DOHH2 (cell line): ENCODE data around the gene MYO5C.

Source experiments
- H3F3A ChIP-seq: fragments of 200-600 bp; sonication (generic), shearing (Covaris generic); 2 replicates; pipeline ENCODE4 v1.6.0; 2016; ENCODE audit warnings: antibody characterized with exemption, mild to moderate bottlenecking; ENCODE audit not compliant: control insufficient read depth, insufficient read depth
- H3K27ac ChIP-seq: fragments of 200-600 bp; sonication (generic); 2 replicates; pipeline ENCODE4 v1.5.1; 2014; ENCODE audit warnings: low read depth, mild to moderate bottlenecking, low read length, moderate library complexity
- H3K27me3 ChIP-seq: fragments of 200-600 bp; sonication (generic); 2 replicates; pipeline ENCODE4 v1.6.1; 2014; ENCODE audit warnings: mild to moderate bottlenecking, low read length, mixed read lengths; ENCODE audit not compliant: control insufficient read depth
- H3K36me3 ChIP-seq: fragments of 200-600 bp; sonication (generic); 2 replicates; pipeline ENCODE4 v1.6.1; 2014; ENCODE audit warnings: mild to moderate bottlenecking, low read length, moderate library complexity, mixed read lengths; ENCODE audit not compliant: control insufficient read depth
- H3K4me1 ChIP-seq: fragments of 200-600 bp; sonication (generic); 2 replicates; pipeline ENCODE4 v1.6.1; 2014; ENCODE audit warnings: mild to moderate bottlenecking, low read length, mixed read lengths; ENCODE audit not compliant: control insufficient read depth
- H3K4me2 ChIP-seq: fragments of 200-600 bp; sonication (generic); 2 replicates; pipeline ENCODE4 v1.6.0; 2014; ENCODE audit warnings: mild to moderate bottlenecking, low read length, moderate library complexity
- H3K4me3 ChIP-seq: fragments of 200-600 bp; sonication (generic); 2 replicates; pipeline ENCODE4 v1.5.1; 2014; ENCODE audit warnings: mild to moderate bottlenecking, low read length, mixed read lengths
- H3K79me2 ChIP-seq: fragments of 200-600 bp; sonication (generic); 2 replicates; pipeline ENCODE4 v1.6.1; 2014; ENCODE audit warnings: mild to moderate bottlenecking, low read length, mixed read lengths; ENCODE audit not compliant: control insufficient read depth
- H3K9me2 ChIP-seq: fragments of 200-600 bp; sonication (generic); replicated peaks from 2 replicates; pipeline ENCODE4 v1.6.1; 2014; ENCODE audit warnings: mild to moderate bottlenecking, low read length, mixed read lengths; ENCODE audit not compliant: control insufficient read depth
- H3K9me3 ChIP-seq: fragments of 200-600 bp; sonication (generic); 2 replicates; pipeline ENCODE4 v1.6.1; 2014; ENCODE audit warnings: antibody characterized with exemption, low read length, mixed read lengths; ENCODE audit not compliant: control insufficient read depth, insufficient read depth
- H4K20me1 ChIP-seq: fragments of 200-600 bp; sonication (generic); 2 replicates; pipeline ENCODE4 v1.6.0; 2014; ENCODE audit warnings: low read depth, mild to moderate bottlenecking, antibody characterized with exemption, low read length, moderate library complexity; ENCODE audit not compliant: control insufficient read depth, insufficient read depth
- EZH2phosphoT487 ChIP-seq: fragments of 200-600 bp; sonication (generic); IDR thresholded peaks from 2 replicates; pipeline ENCODE4 v1.6.1; 2017; ENCODE audit warnings: borderline replicate concordance, mild to moderate bottlenecking, antibody characterized with exemption, low read length, moderate library complexity, mixed read lengths
- TF ChIP-seq, protein P1 (sequence below): fragments of 200-600 bp; sonication (generic); IDR thresholded peaks from one replicate; pipeline ENCODE4 v1.5.1; 2014; ENCODE audit warnings: antibody characterized with exemption, mild to moderate bottlenecking, low read depth, low read length; ENCODE audit not compliant: poor library complexity, severe bottlenecking

The MYO5C gene

DNA sequence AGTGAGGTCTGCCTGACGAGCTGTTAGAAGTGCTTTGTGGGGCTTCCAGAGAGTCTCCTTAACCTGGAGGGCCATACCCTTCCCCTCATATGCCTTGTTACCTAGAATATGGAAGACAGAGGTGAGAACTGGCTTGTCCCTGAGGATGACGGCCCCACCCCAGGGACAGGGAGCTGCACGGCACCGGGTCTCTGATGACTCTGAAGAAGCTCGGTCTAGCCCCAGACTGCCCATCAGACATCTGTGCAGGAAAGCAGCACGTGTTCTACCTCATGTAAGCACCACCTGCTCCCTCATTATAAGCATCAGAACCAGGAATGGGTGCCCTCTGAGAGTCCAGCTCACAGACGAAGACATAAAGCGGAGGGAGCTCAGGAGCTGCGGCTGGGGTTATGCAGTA, 18.0 kb downstream of the MYO5C start:
- H3K9me3 ChIP-seq = no peaks in the 10 kb centered on the region
- H3K4me3 ChIP-seq = no peak overlapping the region
- H4K20me1 ChIP-seq = no peaks in the 10 kb centered on the region
- no peaks in the 10 kb centered on the region for H3K79me2 ChIP-seq
- H3K4me1 ChIP-seq = no peaks in the 10 kb centered on the region
- no peaks in the 10 kb centered on the region for H3K9me2 ChIP-seq
- H3K27me3 ChIP-seq = peaks cover 8% of the 10 kb centered on the region
- no peak overlapping the region for H3K4me2 ChIP-seq
- H3K36me3 ChIP-seq = no peaks in the 10 kb centered on the region
- H3F3A ChIP-seq = no peaks in the 10 kb centered on the region
- no peak for TF ChIP-seq EZH2phosphoT487
- TF ChIP-seq, protein P1, sequence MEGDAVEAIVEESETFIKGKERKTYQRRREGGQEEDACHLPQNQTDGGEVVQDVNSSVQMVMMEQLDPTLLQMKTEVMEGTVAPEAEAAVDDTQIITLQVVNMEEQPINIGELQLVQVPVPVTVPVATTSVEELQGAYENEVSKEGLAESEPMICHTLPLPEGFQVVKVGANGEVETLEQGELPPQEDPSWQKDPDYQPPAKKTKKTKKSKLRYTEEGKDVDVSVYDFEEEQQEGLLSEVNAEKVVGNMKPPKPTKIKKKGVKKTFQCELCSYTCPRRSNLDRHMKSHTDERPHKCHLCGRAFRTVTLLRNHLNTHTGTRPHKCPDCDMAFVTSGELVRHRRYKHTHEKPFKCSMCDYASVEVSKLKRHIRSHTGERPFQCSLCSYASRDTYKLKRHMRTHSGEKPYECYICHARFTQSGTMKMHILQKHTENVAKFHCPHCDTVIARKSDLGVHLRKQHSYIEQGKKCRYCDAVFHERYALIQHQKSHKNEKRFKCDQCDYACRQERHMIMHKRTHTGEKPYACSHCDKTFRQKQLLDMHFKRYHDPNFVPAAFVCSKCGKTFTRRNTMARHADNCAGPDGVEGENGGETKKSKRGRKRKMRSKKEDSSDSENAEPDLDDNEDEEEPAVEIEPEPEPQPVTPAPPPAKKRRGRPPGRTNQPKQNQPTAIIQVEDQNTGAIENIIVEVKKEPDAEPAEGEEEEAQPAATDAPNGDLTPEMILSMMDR = no peak
- H3K27ac ChIP-seq = no peak overlapping the region

DNA sequence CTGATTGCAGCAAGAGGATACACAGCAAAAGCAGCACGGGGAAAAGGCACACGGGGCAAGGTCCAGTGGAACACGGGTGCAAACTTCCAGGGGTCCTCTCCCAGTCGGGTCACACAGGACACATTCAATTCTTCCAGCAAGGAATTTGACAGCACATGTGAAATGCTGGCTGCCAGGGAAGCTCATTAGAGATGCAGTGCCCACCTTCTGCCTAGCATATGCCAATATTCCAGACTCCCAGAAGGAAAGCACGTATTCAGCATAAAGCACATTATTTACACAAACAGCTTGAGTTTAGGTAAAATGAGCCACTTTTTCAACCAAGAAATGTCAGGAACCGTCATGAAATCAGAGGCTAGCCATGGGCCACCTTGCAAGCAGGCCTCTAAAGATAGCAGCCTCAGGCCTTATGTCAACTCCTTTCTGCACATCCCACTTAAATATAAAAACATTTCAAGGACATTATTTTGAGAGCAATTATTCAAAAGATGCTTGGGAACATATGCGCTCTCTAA, 19.3 kb downstream of the MYO5C start:
- Histone ChIP-seq H3K4me1 (no peaks in the 10 kb centered on the region), H3K4me2 (no peak overlapping the region), H3K36me3 (no peaks in the 10 kb centered on the region), H3K27me3 (peaks cover 8% of the 10 kb centered on the region), H3K4me3 (no peak overlapping the region), H3K9me2 (no peaks in the 10 kb centered on the region), H3K27ac (no peak overlapping the region), H3K9me3 (no peaks in the 10 kb centered on the region), H3K79me2 (no peaks in the 10 kb centered on the region), H4K20me1 (no peaks in the 10 kb centered on the region), H3F3A (no peaks in the 10 kb centered on the region)
- no peak for TF ChIP-seq EZH2phosphoT487
- TF ChIP-seq, protein P1 = no peak

DNA sequence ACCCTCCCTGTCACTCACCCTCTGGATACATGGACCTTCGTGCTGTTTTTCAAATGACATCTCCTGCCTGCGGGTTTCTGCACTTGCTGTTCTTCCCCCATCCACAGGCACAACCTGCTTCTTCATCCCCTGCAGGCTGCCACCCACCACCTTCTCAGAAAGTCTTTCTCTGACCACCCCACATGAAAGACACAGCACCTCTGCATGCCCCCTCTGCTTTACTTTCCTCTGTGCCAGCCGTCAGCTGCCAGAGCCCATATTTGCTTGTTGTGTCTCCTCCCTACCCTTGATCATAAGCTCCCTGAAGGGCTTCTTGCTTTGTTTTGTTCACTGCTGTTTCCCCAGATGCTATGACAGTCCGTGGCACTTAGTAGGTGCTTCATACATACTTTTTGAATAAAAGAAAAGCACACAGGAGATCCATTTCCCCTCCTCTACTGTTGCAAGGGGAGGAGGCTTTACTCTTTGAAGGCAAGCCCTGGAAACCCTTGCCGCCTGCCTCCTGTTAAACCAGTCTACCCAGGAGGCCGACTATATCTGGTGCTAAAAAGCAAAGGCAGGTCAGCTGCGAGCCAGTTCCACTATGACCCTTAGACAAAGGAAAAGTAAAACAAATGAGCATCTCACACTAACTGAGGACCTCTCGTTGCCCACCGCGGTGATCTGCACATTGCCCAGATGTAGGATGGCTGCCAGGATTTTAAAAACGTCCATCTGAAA, 31.9 kb downstream of the MYO5C start:
- H3K4me1 ChIP-seq = peaks cover 4% of the 10 kb centered on the region
- H3K9me3 ChIP-seq = no peaks in the 10 kb centered on the region
- H3K27me3 ChIP-seq = peaks cover 18% of the 10 kb centered on the region; the same call in 1 of the 2 replicates
- TF ChIP-seq EZH2phosphoT487 = no peak
- TF ChIP-seq, protein P1 = no peak
- no peaks in the 10 kb centered on the region for H4K20me1 ChIP-seq
- no peak overlapping the region for H3K27ac ChIP-seq
- no peaks in the 10 kb centered on the region for H3K36me3 ChIP-seq
- H3K79me2 ChIP-seq = no peaks in the 10 kb centered on the region
- no peaks in the 10 kb centered on the region for H3F3A ChIP-seq
- H3K4me2 ChIP-seq = no peak overlapping the region
- H3K9me2 ChIP-seq = no peaks in the 10 kb centered on the region
- H3K4me3 ChIP-seq = no peak overlapping the region
